ENCODE measurements around the gene ATRN.

ATRN gene

DNA sequence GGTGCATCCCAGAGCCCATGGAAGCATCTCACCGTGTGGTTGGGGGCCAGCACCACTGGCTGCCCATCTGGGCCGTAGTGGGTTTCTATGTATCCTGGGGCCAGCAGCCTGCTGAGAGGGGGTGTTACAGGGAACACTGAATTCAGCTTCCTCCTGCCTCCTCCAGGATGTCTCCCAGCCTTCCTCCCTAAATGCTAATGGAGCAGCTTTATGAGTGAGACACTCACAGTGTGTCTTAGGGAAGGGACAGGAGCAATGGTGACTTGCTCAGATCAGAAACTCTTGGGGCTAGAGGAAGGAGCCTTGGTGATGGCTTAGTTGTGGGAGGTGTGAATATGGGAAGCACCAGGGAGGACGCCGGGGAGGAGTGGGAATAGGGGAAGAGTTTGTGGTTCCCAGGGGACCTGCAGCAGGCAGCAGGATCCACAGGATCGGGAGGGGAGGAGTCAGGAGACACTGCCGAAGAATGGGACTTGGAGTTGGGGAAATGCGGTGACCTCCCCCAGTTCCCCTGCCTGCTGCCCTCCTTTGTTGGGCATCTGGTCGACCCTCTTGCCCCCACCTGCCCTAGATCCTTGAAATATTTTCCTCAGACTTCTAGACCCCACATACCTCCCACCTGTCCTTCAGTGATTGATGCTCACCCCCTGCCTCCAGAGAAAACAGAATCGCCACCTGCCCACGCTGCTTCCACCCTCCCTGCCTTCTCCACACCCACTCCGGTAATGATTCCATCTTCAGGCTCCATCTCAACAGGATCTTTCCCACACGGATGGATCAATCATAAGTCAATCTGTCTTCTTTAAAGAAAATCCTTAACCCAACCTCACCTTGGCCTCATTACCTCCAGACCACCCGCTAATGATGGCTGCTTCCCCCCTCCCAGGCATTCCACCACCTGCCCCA, 204.4 kb downstream of the ATRN start:
- H4K91ac ChIP-seq (ENCODE audit: low read depth, low read length), result no peak overlapping the region
- H2AFZ ChIP-seq (ENCODE audit: insufficient read depth, low read length, poor library complexity), result no peak overlapping the region
- no peak overlapping the region for H3K14ac ChIP-seq (ENCODE audit: low read length)
- no peak overlapping the region for H3K4me3 ChIP-seq (ENCODE audit: low read depth, low read length)
- no peak overlapping the region for H4K12ac ChIP-seq (ENCODE audit: low read depth, low read length)
- H3K79me1 ChIP-seq (ENCODE audit: low read length), result peaks cover 3% of the 10 kb centered on the region
- peaks cover 15 to 18% of the 10 kb centered on the region in 2 experiments for H3K4me1 ChIP-seq (ENCODE audit: control insufficient read depth in 1 of 2, insufficient read depth in 2 of 2, low read length in 2 of 2)
- no CpG with 5 or more reads among the region's 13 CpGs for WGBS (ENCODE audit: extremely low coverage, insufficient coverage, insufficient read length)
- H3K27ac ChIP-seq (ENCODE audit: low read depth, low read length), result no peak overlapping the region
- peaks cover 14% of the 10 kb centered on the region for H3K27me3 ChIP-seq (ENCODE audit: insufficient read depth, low read length)
- H3K4me2 ChIP-seq (ENCODE audit: low read length), result no peak overlapping the region
- H2AK5ac ChIP-seq (ENCODE audit: low read length), result no peak overlapping the region
- no peak overlapping the region for H3K4ac ChIP-seq (ENCODE audit: low read depth, low read length)
- H3K9me3 ChIP-seq (ENCODE audit: insufficient read depth, low read depth, low read length), result peaks cover 2% of the 10 kb centered on the region
- no peak overlapping the region for H3K9ac ChIP-seq (ENCODE audit: low read length)
- no peak overlapping the region for H2BK12ac ChIP-seq (ENCODE audit: low read length)
- H4K8ac ChIP-seq (ENCODE audit: low read depth, low read length), result no peak overlapping the region
- H3K36me3 ChIP-seq (ENCODE audit: control insufficient read depth in 1 of 2, insufficient read depth in 2 of 2, low read length in 2 of 2), result peaks cover 4 to 5% of the 10 kb centered on the region in 2 experiments
- H3K18ac ChIP-seq (ENCODE audit: low read length), result no peak overlapping the region
- H3K79me2 ChIP-seq (ENCODE audit: control insufficient read depth, insufficient read depth, low read length, poor library complexity), result no peaks in the 10 kb centered on the region
- no peak overlapping the region for H3K23ac ChIP-seq (ENCODE audit: low read length)
- no peak for DNase-seq
- H2BK5ac ChIP-seq (ENCODE audit: low read depth, low read length, poor library complexity), result no peak overlapping the region
- H2BK120ac ChIP-seq (ENCODE audit: insufficient read depth, low read length, poor library complexity), result no peak overlapping the region

DNA sequence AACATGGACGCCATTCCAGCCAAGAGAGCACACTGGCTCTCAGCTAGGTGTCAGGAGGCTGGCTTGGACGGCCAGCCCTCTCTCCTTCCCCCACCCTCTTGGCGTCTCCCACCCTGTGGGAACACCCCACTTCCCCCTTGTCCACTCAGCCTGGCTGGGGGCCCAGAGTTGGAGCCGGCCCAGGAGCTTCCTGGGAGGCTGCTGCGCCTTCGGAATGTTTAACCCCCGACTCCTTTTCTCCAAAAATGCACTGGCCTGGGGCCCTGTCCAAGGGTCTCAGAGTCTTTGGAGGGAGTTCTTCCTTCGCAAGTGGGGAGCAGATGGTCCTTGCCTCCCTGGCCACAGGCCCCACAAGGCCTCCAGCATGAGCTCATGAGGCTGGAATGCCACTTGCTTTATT, 206.9 kb downstream of the ATRN start:
- no peak overlapping the region for H4K12ac ChIP-seq (ENCODE audit: low read depth, low read length)
- no peak overlapping the region for H3K23ac ChIP-seq (ENCODE audit: low read length)
- H3K4me3 ChIP-seq (ENCODE audit: low read depth, low read length), result no peak overlapping the region
- DNase-seq, result no peak
- peaks cover 29 to 34% of the 10 kb centered on the region in 2 experiments for H3K4me1 ChIP-seq (ENCODE audit: control insufficient read depth in 1 of 2, insufficient read depth in 2 of 2, low read length in 2 of 2)
- no peaks in the 10 kb centered on the region for H3K9me3 ChIP-seq (ENCODE audit: insufficient read depth, low read depth, low read length)
- no peak overlapping the region for H3K18ac ChIP-seq (ENCODE audit: low read length)
- H2BK120ac ChIP-seq (ENCODE audit: insufficient read depth, low read length, poor library complexity), result no peak overlapping the region
- no CpG with 5 or more reads among the region's 8 CpGs for WGBS (ENCODE audit: extremely low coverage, insufficient coverage, insufficient read length)
- no peak overlapping the region for H3K4me2 ChIP-seq (ENCODE audit: low read length)
- no peak overlapping the region for H3K9ac ChIP-seq (ENCODE audit: low read length)
- H4K91ac ChIP-seq (ENCODE audit: low read depth, low read length), result peak overlapping the region; percentile 34
- H3K36me3 ChIP-seq (ENCODE audit: control insufficient read depth in 1 of 2, insufficient read depth in 2 of 2, low read length in 2 of 2), result peaks cover 2 to 5% of the 10 kb centered on the region in 2 experiments
- no peak overlapping the region for H3K14ac ChIP-seq (ENCODE audit: low read length)
- no peak overlapping the region for H2BK12ac ChIP-seq (ENCODE audit: low read length)
- H2AFZ ChIP-seq (ENCODE audit: insufficient read depth, low read length, poor library complexity), result no peak overlapping the region
- H3K27me3 ChIP-seq (ENCODE audit: insufficient read depth, low read length), result peaks cover 5% of the 10 kb centered on the region
- H3K79me1 ChIP-seq (ENCODE audit: low read length), result peaks cover 8% of the 10 kb centered on the region
- no peak overlapping the region for H2AK5ac ChIP-seq (ENCODE audit: low read length)
- no peak overlapping the region for H4K8ac ChIP-seq (ENCODE audit: low read depth, low read length)
- H2BK5ac ChIP-seq (ENCODE audit: low read depth, low read length, poor library complexity), result no peak overlapping the region
- peaks cover 1% of the 10 kb centered on the region for H3K79me2 ChIP-seq (ENCODE audit: control insufficient read depth, insufficient read depth, low read length, poor library complexity)
- no peak overlapping the region for H3K27ac ChIP-seq (ENCODE audit: low read depth, low read length)
- no peak overlapping the region for H3K4ac ChIP-seq (ENCODE audit: low read depth, low read length)

DNA sequence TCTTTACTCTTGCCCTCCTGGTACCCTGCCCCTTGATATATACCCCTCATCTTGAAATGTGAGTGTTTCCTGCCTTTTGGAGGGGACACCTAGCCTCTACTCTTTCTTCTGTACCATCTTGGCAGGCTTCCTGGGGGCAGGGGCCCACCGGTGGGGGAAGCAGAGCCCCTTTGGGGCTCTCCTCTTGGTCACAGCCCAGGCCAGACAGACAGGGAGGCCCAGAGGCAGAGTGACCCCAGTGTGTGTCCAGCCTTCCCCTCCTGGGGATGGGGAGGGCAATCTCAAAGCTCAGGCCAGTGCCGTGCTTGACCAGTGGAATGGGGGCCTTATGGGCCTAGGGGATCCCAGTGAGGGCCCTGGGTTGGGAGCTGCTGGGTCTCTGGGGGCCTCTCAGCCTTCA, 207.4 kb downstream of the ATRN start:
- peaks cover 1% of the 10 kb centered on the region for H3K79me2 ChIP-seq (ENCODE audit: control insufficient read depth, insufficient read depth, low read length, poor library complexity)
- no peak for DNase-seq
- H2BK5ac ChIP-seq (ENCODE audit: low read depth, low read length, poor library complexity), result no peak overlapping the region
- no peak overlapping the region for H3K27ac ChIP-seq (ENCODE audit: low read depth, low read length)
- H3K79me1 ChIP-seq (ENCODE audit: low read length), result peaks cover 8% of the 10 kb centered on the region
- H3K14ac ChIP-seq (ENCODE audit: low read length), result no peak overlapping the region
- no peak overlapping the region for H3K23ac ChIP-seq (ENCODE audit: low read length)
- no peak overlapping the region for H4K8ac ChIP-seq (ENCODE audit: low read depth, low read length)
- peak overlapping the region; percentile 34 for H4K91ac ChIP-seq (ENCODE audit: low read depth, low read length)
- H3K9ac ChIP-seq (ENCODE audit: low read length), result no peak overlapping the region
- no peak overlapping the region for H3K18ac ChIP-seq (ENCODE audit: low read length)
- H3K4me2 ChIP-seq (ENCODE audit: low read length), result no peak overlapping the region
- no peak overlapping the region for H2AFZ ChIP-seq (ENCODE audit: insufficient read depth, low read length, poor library complexity)
- no peaks in the 10 kb centered on the region for H3K9me3 ChIP-seq (ENCODE audit: insufficient read depth, low read depth, low read length)
- peak overlapping the region; percentile 8 for H2BK12ac ChIP-seq (ENCODE audit: low read length)
- H3K4me3 ChIP-seq (ENCODE audit: low read depth, low read length), result no peak overlapping the region
- peak overlapping the region; percentile 25 for H2BK120ac ChIP-seq (ENCODE audit: insufficient read depth, low read length, poor library complexity)
- H4K12ac ChIP-seq (ENCODE audit: low read depth, low read length), result no peak overlapping the region
- no CpG with 5 or more reads among the region's 2 CpGs for WGBS (ENCODE audit: extremely low coverage, insufficient coverage, insufficient read length)
- H3K4me1 ChIP-seq (ENCODE audit: control insufficient read depth in 1 of 2, insufficient read depth in 2 of 2, low read length in 2 of 2), result peaks cover 29 to 34% of the 10 kb centered on the region in 2 experiments
- no peak overlapping the region for H3K4ac ChIP-seq (ENCODE audit: low read depth, low read length)
- peaks cover 2% of the 10 kb centered on the region for H3K27me3 ChIP-seq (ENCODE audit: insufficient read depth, low read length)
- H3K36me3 ChIP-seq (ENCODE audit: control insufficient read depth in 1 of 2, insufficient read depth in 2 of 2, low read length in 2 of 2), result peaks cover 2 to 5% of the 10 kb centered on the region in 2 experiments
- no peak overlapping the region for H2AK5ac ChIP-seq (ENCODE audit: low read length)

DNA sequence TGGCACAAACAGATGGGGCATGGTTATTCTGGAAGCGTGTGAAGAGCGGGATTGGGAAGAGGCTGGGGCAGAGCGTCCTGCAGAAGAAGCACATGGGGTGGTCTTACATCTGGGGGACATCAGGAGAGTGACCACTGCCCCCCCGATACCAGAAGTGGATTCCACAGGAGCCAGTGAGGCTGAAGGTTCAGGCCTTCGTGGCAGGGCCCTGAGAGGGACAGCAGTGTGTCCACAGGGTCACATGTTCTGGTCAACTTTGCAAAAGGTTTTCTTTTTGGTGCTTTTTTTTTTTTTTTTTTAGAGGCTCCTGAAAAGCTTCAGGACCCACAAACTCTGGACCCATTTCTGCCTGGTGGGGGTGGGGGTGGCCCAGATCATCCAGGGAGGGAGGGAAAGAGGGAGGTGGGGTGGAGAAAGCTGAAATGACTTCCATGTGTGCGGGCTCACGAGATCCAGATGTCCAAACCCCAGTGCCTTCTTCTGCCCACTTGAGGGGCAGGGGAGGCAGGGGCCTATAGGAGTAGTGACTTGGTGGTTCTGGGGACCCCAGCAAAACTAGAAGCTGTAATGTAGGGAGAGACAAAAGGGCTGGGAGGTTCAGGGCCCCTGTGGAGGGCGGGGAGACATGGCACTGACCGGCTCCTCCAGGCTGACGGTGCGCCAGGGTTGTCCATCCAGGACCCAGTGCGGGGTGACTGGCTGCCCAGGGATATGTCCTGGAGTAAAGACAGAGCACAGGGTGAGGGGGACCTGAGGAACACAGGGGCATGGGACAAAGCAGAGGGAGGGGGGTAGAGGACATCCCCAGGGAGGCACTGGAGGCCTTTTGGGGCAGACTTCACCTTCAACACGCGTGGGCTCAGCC, 208.3 kb downstream of the ATRN start:
- no peak overlapping the region for H2AFZ ChIP-seq (ENCODE audit: insufficient read depth, low read length, poor library complexity)
- no peak overlapping the region for H3K18ac ChIP-seq (ENCODE audit: low read length)
- no CpG with 5 or more reads among the region's 14 CpGs for WGBS (ENCODE audit: extremely low coverage, insufficient coverage, insufficient read length)
- H3K4me2 ChIP-seq (ENCODE audit: low read length), result no peak overlapping the region
- H3K9ac ChIP-seq (ENCODE audit: low read length), result no peak overlapping the region
- DNase-seq, result no peak
- no peak overlapping the region for H2BK5ac ChIP-seq (ENCODE audit: low read depth, low read length, poor library complexity)
- H4K8ac ChIP-seq (ENCODE audit: low read depth, low read length), result no peak overlapping the region
- H3K79me1 ChIP-seq (ENCODE audit: low read length), result peaks cover 8% of the 10 kb centered on the region
- H3K14ac ChIP-seq (ENCODE audit: low read length), result no peak overlapping the region
- H3K4ac ChIP-seq (ENCODE audit: low read depth, low read length), result no peak overlapping the region
- no peak overlapping the region for H3K4me3 ChIP-seq (ENCODE audit: low read depth, low read length)
- H3K27ac ChIP-seq (ENCODE audit: low read depth, low read length), result no peak overlapping the region
- peaks cover under 1% of the 10 kb centered on the region in 2 experiments for H3K36me3 ChIP-seq (ENCODE audit: control insufficient read depth in 1 of 2, insufficient read depth in 2 of 2, low read length in 2 of 2)
- H4K91ac ChIP-seq (ENCODE audit: low read depth, low read length), result peak overlapping the region; percentile 61
- H2BK120ac ChIP-seq (ENCODE audit: insufficient read depth, low read length, poor library complexity), result no peak overlapping the region
- H3K9me3 ChIP-seq (ENCODE audit: insufficient read depth, low read depth, low read length), result no peaks in the 10 kb centered on the region
- no peak overlapping the region for H2AK5ac ChIP-seq (ENCODE audit: low read length)
- no peak overlapping the region for H4K12ac ChIP-seq (ENCODE audit: low read depth, low read length)
- no peak overlapping the region for H3K23ac ChIP-seq (ENCODE audit: low read length)
- peak overlapping the region; percentile 25 for H2BK12ac ChIP-seq (ENCODE audit: low read length)
- H3K79me2 ChIP-seq (ENCODE audit: control insufficient read depth, insufficient read depth, low read length, poor library complexity), result peaks cover 1% of the 10 kb centered on the region
- peaks cover 29 to 34% of the 10 kb centered on the region in 2 experiments for H3K4me1 ChIP-seq (ENCODE audit: control insufficient read depth in 1 of 2, insufficient read depth in 2 of 2, low read length in 2 of 2)
- peaks cover 2% of the 10 kb centered on the region for H3K27me3 ChIP-seq (ENCODE audit: insufficient read depth, low read length)
